ENCODE results near the gene CCDC92.

- TF ChIP-seq EZH2 (IDR thresholded peaks at IDR 0.05): no peak
- TF ChIP-seq CTCF (IDR thresholded peaks at IDR 0.05): no peak
- no peak for TF ChIP-seq EZH2phosphoT487 (IDR thresholded peaks at IDR 0.05)
Measured at GRCh38 chr12:123900871-123901376, 71.7 kb downstream of the CCDC92 start.
